H1 (cell line): ENCODE measurements around the gene CDH6. TPM values are rescaled to one million over a fixed set of nuclear protein-coding genes. Genes with fewer than 3 reads are reported as not detected.

Source experiments
- CTCF ChIA-PET: fragments of 300-600 bp; sonication (Branson Sonifier 250); formaldehyde crosslinking; loops from one replicate; lab custom pipeline; 2021; ENCODE audit not compliant: partially characterized antibody; lab: Charles Lee
- POLR2A ChIA-PET: fragments of 300-600 bp; sonication (Branson Sonifier 250); formaldehyde crosslinking; loops from one replicate; lab custom pipeline; 2021; ENCODE audit warnings: inconsistent platforms; ENCODE audit not compliant: partially characterized antibody; lab: Charles Lee
- DNase-seq, 2 experiments: peaks; one replicate each; pipeline versions ENCODE4 v3.0.0 to v3.0.0-alpha.2; 2010 to 2022; ENCODE audit warnings: low spot score in 2 of 2, low read depth in 1 of 2, mixed read lengths in 1 of 2
- FAIRE-seq: peaks from 2 replicates; lab custom pipeline; 2011; peaks lifted over from hg19 to GRCh38; lab: Jason Lieb, UNC
- H2AFZ ChIP-seq: 2 replicates; pipeline ENCODE4 v1.8.1; 2012; ENCODE audit warnings: low read length, inconsistent platforms
- H2AK5ac ChIP-seq: 2 replicates; pipeline ENCODE4 v1.6.1; 2013; ENCODE audit warnings: low read depth, low read length
- H2BK120ac ChIP-seq: replicated peaks from 2 replicates; pipeline ENCODE3; 2013; ENCODE audit warnings: low read depth, low read length, inconsistent platforms
- H2BK12ac ChIP-seq: 2 replicates; pipeline ENCODE4 v1.6.1; 2013; ENCODE audit warnings: low read depth, low read length
- H2BK15ac ChIP-seq: 2 replicates; pipeline ENCODE4 v1.6.1; 2013; ENCODE audit warnings: low read length
- H2BK20ac ChIP-seq: 2 replicates; pipeline ENCODE4 v1.6.1; 2013; ENCODE audit warnings: low read length
- H2BK5ac ChIP-seq: 2 replicates; pipeline ENCODE4 v1.6.1; 2013; ENCODE audit warnings: low read depth, low read length
- H3K14ac ChIP-seq: 2 replicates; pipeline ENCODE4 v1.6.1; 2013; ENCODE audit warnings: inconsistent platforms; ENCODE audit not compliant: insufficient read length
- H3K18ac ChIP-seq: 2 replicates; pipeline ENCODE4 v1.6.1; 2013; ENCODE audit warnings: low read length; ENCODE audit errors: extremely low read depth
- H3K23ac ChIP-seq: 2 replicates; pipeline ENCODE4 v1.6.1; 2013; ENCODE audit warnings: inconsistent platforms; ENCODE audit not compliant: insufficient read length
- H3K23me2 ChIP-seq: 2 replicates; pipeline ENCODE4 v1.6.1; 2013; ENCODE audit warnings: low read depth, low read length
- H3K27ac ChIP-seq: 2 replicates; pipeline ENCODE4 v1.6.1; 2011; ENCODE audit warnings: low read depth, low read length, inconsistent platforms
- H3K27me3 ChIP-seq, 4 experiments: replicated peaks in 1 of 4; 1 replicate in 1 of 4; 2 replicates in 3 of 4; pipeline versions ENCODE4 v1.6.1 to v1.8.1; 2011 to 2013; ENCODE audit warnings: low read length in 3 of 4, mild to moderate bottlenecking in 3 of 4, inconsistent platforms in 2 of 4, mixed read lengths in 2 of 4, moderate library complexity in 1 of 4; ENCODE audit not compliant: control insufficient read depth in 3 of 4, insufficient read depth in 3 of 4; ENCODE audit errors: extremely low read depth in 1 of 4
- H3K36me3 ChIP-seq, 4 experiments: 2 replicates each; pipeline versions ENCODE4 v1.6.1 to v1.8.1; 2011 to 2013; ENCODE audit warnings: mild to moderate bottlenecking in 4 of 4, low read length in 3 of 4, moderate library complexity in 2 of 4, control low read depth in 1 of 4, inconsistent platforms in 1 of 4; ENCODE audit not compliant: insufficient read depth in 4 of 4, control insufficient read depth in 2 of 4
- H3K4ac ChIP-seq: replicated peaks from 2 replicates; pipeline ENCODE3; 2013; ENCODE audit warnings: low read length, low read depth, mixed read lengths, inconsistent platforms; ENCODE audit not compliant: insufficient read length
- H3K4me1 ChIP-seq, 4 experiments: replicated peaks in 1 of 4; 1 replicate in 1 of 4; 2 replicates in 3 of 4; pipeline versions ENCODE4 v1.6.1 to v1.8.1; 2011 to 2013; ENCODE audit warnings: low read length in 3 of 4, inconsistent platforms in 2 of 4, mixed read lengths in 1 of 4; ENCODE audit not compliant: insufficient read depth in 4 of 4, control insufficient read depth in 3 of 4
- H3K4me2 ChIP-seq, 2 experiments: 2 replicates each; pipeline versions ENCODE4 v1.6.1 to v1.8.1; 2011 to 2013; ENCODE audit warnings: low read depth in 2 of 2, low read length in 2 of 2, control low read depth in 1 of 2, inconsistent platforms in 1 of 2, mild to moderate bottlenecking in 1 of 2; ENCODE audit not compliant: insufficient read depth in 1 of 2
- H3K4me3 ChIP-seq, 4 experiments: fragments of 200-600, 300-600 bp in 1 of 4; sonication (generic), shearing (Covaris generic), sonication (Bioruptor Twin) in 1 of 4; 2 replicates each; pipeline versions ENCODE4 v1.5.1 to v1.8.1; 2011 to 2016; ENCODE audit warnings: low read length in 4 of 4, low read depth in 3 of 4, control low read depth in 2 of 4, inconsistent platforms in 2 of 4, mild to moderate bottlenecking in 2 of 4, mixed read lengths in 1 of 4, moderate library complexity in 1 of 4; ENCODE audit not compliant: insufficient read depth in 2 of 4; ENCODE audit errors: extremely low read depth in 1 of 4
- H3K56ac ChIP-seq: replicated peaks from 2 replicates; pipeline ENCODE3; 2013; ENCODE audit warnings: low read depth, mild to moderate bottlenecking, mixed read lengths, low read length, inconsistent platforms; ENCODE audit not compliant: insufficient read length
- H3K79me1 ChIP-seq: 2 replicates; pipeline ENCODE4 v1.6.1; 2013; ENCODE audit warnings: low read depth, low read length, control low read depth
- H3K79me2 ChIP-seq, 2 experiments: 2 replicates each; pipeline versions ENCODE4 v1.6.1 to v1.8.1; 2012 to 2013; ENCODE audit warnings: low read length in 2 of 2, mild to moderate bottlenecking in 2 of 2, inconsistent platforms in 1 of 2; ENCODE audit not compliant: insufficient read depth in 2 of 2, control insufficient read depth in 1 of 2
- H3K9ac ChIP-seq, 4 experiments: replicated peaks in 1 of 4; 1 replicate in 1 of 4; 2 replicates in 3 of 4; pipeline versions ENCODE4 v1.6.1 to v1.8.1; 2011 to 2013; ENCODE audit warnings: low read depth in 3 of 4, low read length in 3 of 4, control low read depth in 2 of 4, mild to moderate bottlenecking in 2 of 4, moderate library complexity in 2 of 4, inconsistent platforms in 1 of 4; ENCODE audit errors: extremely low read depth in 1 of 4
- H3K9me3 ChIP-seq, 2 experiments: 2 replicates each; pipeline versions ENCODE4 v1.6.1 to v1.8.1; 2012 to 2013; ENCODE audit warnings: mild to moderate bottlenecking in 2 of 2, moderate library complexity in 2 of 2, control low read depth in 1 of 2, inconsistent platforms in 1 of 2, low read depth in 1 of 2, low read length in 1 of 2, mixed read lengths in 1 of 2; ENCODE audit not compliant: insufficient read depth in 2 of 2
- H4K20me1 ChIP-seq, 2 experiments: replicated peaks in 1 of 2; 2 replicates each; pipeline versions ENCODE3 to v1.8.1; 2011 to 2013; ENCODE audit warnings: inconsistent platforms in 2 of 2, low read length in 2 of 2, mild to moderate bottlenecking in 1 of 2; ENCODE audit not compliant: insufficient read depth in 2 of 2, control insufficient read depth in 1 of 2
- H4K5ac ChIP-seq: 2 replicates; pipeline ENCODE4 v1.6.1; 2013; ENCODE audit warnings: low read length, low read depth, mixed read lengths, inconsistent platforms; ENCODE audit not compliant: insufficient read length
- H4K8ac ChIP-seq: 2 replicates; pipeline ENCODE4 v1.8.0; 2013; ENCODE audit warnings: mild to moderate bottlenecking, moderate library complexity, low read length, inconsistent platforms; ENCODE audit not compliant: insufficient read depth; ENCODE audit errors: extremely low read depth
- H4K91ac ChIP-seq: replicated peaks from 2 replicates; pipeline ENCODE3; 2013; ENCODE audit warnings: low read length, mixed read lengths, inconsistent platforms; ENCODE audit not compliant: insufficient read length
- CEBPB ChIP-seq: IDR thresholded peaks from 2 replicates; pipeline ENCODE4 v1.6.1; 2012; ENCODE audit warnings: low read depth, low read length
- KDM4A ChIP-seq: IDR thresholded peaks from one replicate; pipeline ENCODE4 v1.7.1; 2012; ENCODE audit warnings: low read depth, mild to moderate bottlenecking, moderate library complexity, low read length, inconsistent platforms; ENCODE audit not compliant: severe bottlenecking
- SIRT6 ChIP-seq: IDR thresholded peaks from one replicate; pipeline ENCODE4 v1.7.1; 2012; ENCODE audit warnings: low read length, inconsistent platforms
- TEAD4 ChIP-seq: IDR thresholded peaks from 2 replicates; pipeline ENCODE4 v1.6.1; 2012; ENCODE audit warnings: low read depth, low read length, inconsistent platforms, mixed read lengths
- WGBS, 2 experiments: shearing (Covaris generic) in 1 of 2; methylation state at CpG; one replicate each; pipeline versions ENCODE4 v1.1.6 to v1.1.7; 2013 to 2015; ENCODE audit warnings: low lambda C conversion rate in 2 of 2, mixed read lengths in 2 of 2, inconsistent platforms in 1 of 2, low coverage in 1 of 2, missing lambda C conversion rate in 1 of 2; ENCODE audit not compliant: insufficient replicate concordance in 2 of 2, insufficient coverage in 1 of 2, insufficient read length in 1 of 2; ENCODE audit errors: extremely low coverage in 1 of 2, missing lambda C conversion rate in 1 of 2; 5-methylcytosine and 5-hydroxymethylcytosine counted together
- polyA plus RNA-seq, 7 experiments: library from polyadenylated mRNA; depleted of rRNA in 3 of 7; stranded (reverse) in 5 of 7; unstranded in 2 of 7; fragments of >200 nt in 5 of 7; fragments of 200-250 nt in 2 of 7; gene quantifications; 1 replicate in 5 of 7; 2 replicates in 1 of 7; 4 replicates in 1 of 7; pipeline versions ENCODE4 v1.2.1 to v1.2.3, GENCODE V29; 2011 to 2013; ENCODE audit warnings: missing spikeins in 2 of 7, mixed read lengths in 2 of 7
- total RNA-seq: library from RNA; stranded (reverse); fragmentation: NEBNext Ultra II Directional; extraction: Animal tissue kit (Norgen Biotek cat#: 25700); gene quantifications from 2 replicates; pipeline ENCODE4 v1.2.1, GENCODE V29; 2021

CDH6 gene
- total and polyA plus RNA-seq, 2 of the 8 experiments (the other 6 are each of a cell fraction or from before 2014, with no cell fraction given) = 1.4 to 1.9 TPM

GRCh38 chr5:31209334-31209733, 15.8 kb downstream of the CDH6 start:
- Histone ChIP-seq H3K23ac (no peak overlapping the region), H4K8ac (no peak overlapping the region), H3K4ac (no peak overlapping the region), H3K14ac (no peak overlapping the region), H2BK12ac (no peak overlapping the region), H2BK5ac (no peak overlapping the region), H3K18ac (no peak overlapping the region), H3K9me3 (no peaks in the 10 kb centered on the region), H3K4me1 (no peaks in the 10 kb centered on the region), H3K9ac (no peak overlapping the region), H2BK120ac (no peak overlapping the region), H2AFZ (no peak overlapping the region), H4K91ac (no peak overlapping the region), H3K79me2 (no peaks in the 10 kb centered on the region), H4K5ac (no peak overlapping the region), H2BK20ac (no peak overlapping the region), H3K79me1 (no peaks in the 10 kb centered on the region), H3K23me2 (no peaks in the 10 kb centered on the region), H3K27me3 (peaks cover 0 to 1% (median 0%) of the 10 kb centered on the region in 4 experiments; a peak in 1 of 7 replicates), H3K36me3 (no peaks in the 10 kb centered on the region), H3K56ac (no peak overlapping the region), H2BK15ac (no peak overlapping the region), H3K27ac (no peak overlapping the region), H4K20me1 (no peaks in the 10 kb centered on the region), H3K4me2 (no peak overlapping the region), H3K4me3 (no peak overlapping the region), H2AK5ac (no peak overlapping the region)
- ChIA-PET CTCF (interaction anchor here (0.9 to 2.5 kb wide), 6 partner anchors 9 to 1119 kb away, joined by 3 to 8 read pairs (median 4); no protein-coding TSS in a partner anchor), POLR2A (no interaction called here)
- no peak for TF ChIP-seq SIRT6
- no peak for TF ChIP-seq TEAD4
- TF ChIP-seq KDM4A = no peak
- no peak for TF ChIP-seq CEBPB
- FAIRE-seq (no peak), DNase-seq (no peak)
- 92% methylated on average over 3 of the region's 3 CpGs; no CpG with 5 or more reads in 1 of the 2 experiments for WGBS, 2 experiments
